GM12874 (cell line): ENCODE data around the gene CBX2.

Source experiments
- TF ChIP-seq, protein P1 (sequence below): IDR thresholded peaks from 2 replicates; pipeline ENCODE4 v1.5.1; 2011; ENCODE audit warnings: low read depth, mild to moderate bottlenecking, control low read depth, low read length, moderate library complexity; ENCODE audit not compliant: insufficient read depth

Gene CBX2

DNA sequence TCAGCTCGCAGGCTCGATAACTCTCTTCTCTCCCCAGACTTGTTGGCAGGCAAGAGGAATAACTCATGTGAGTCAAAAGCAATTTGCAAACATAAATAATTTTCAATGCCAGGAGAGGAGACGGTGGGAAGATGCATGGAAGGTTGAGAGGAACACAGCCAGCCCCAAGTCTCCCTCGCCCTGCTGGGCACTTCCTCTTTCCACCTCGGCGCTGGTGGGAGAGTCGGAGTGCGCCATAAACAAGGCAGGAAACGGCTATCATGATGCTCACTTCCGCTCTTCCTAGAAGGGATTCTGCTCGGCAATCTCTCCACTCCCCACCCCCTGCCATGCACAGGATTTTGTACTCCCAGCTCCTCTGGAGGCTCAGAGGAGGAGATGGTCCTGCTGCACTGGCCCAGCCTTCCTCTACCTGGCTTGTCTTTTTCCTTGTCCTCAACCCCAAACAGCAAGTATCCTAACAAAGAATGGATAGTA, 48.3 kb downstream of the CBX2 start:
- TF ChIP-seq, protein P1, sequence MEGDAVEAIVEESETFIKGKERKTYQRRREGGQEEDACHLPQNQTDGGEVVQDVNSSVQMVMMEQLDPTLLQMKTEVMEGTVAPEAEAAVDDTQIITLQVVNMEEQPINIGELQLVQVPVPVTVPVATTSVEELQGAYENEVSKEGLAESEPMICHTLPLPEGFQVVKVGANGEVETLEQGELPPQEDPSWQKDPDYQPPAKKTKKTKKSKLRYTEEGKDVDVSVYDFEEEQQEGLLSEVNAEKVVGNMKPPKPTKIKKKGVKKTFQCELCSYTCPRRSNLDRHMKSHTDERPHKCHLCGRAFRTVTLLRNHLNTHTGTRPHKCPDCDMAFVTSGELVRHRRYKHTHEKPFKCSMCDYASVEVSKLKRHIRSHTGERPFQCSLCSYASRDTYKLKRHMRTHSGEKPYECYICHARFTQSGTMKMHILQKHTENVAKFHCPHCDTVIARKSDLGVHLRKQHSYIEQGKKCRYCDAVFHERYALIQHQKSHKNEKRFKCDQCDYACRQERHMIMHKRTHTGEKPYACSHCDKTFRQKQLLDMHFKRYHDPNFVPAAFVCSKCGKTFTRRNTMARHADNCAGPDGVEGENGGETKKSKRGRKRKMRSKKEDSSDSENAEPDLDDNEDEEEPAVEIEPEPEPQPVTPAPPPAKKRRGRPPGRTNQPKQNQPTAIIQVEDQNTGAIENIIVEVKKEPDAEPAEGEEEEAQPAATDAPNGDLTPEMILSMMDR = no peak

DNA sequence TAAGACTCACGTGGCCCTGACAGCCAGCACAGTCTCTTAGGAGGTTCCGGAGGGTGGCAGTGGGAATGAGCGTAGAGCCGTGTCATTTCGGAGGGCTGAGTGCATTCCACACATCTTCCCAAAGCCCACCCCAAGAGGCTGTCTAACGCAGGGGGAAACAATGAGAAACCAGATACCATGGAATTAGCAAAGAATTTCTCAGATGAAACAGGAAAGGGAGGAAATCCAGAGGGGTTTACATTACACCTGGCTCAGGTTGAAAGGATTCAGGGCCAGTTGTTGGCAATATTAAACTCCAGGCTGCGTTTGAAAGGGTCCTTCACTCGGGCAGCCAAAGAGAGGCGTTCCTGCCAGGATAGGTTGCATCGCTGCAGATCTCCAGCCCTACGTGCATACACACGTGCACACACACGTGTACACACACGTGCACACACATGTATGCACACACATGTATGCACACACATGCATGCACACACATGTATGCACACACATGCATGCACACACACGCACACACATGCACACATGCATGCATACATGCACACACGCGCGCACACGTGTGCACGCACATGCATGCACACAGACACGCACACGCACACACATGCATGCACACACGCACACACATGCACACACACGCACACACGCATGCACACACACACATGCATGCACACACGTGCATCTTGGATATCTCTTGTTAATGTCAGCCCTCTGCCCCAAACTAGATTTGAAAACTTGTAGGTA, 49.1 kb downstream of the CBX2 start:
- TF ChIP-seq, protein P1 = no peak

- TF ChIP-seq, protein P1 = no peak
These were observed 51.1 kb downstream of the CBX2 start for GRCh38 chr17:79829004-79829403.

- TF ChIP-seq, protein P1 = no peak
These were observed 51.5 kb downstream of the CBX2 start for GRCh38 chr17:79829457-79829856.

GRCh38 chr17:79830303-79830702, 52.4 kb downstream of the CBX2 start:
- TF ChIP-seq, protein P1 = no peak

- TF ChIP-seq, protein P1 = no peak
These were observed 52.9 kb downstream of the CBX2 start for GRCh38 chr17:79830763-79831264.

GRCh38 chr17:79831265-79832217, 53.6 kb downstream of the CBX2 start:
- TF ChIP-seq, protein P1 = no peak
